GM12891 (cell line): ENCODE results near the gene SYNE2.

ENCODE experiments used
- PAX5 ChIP-seq: IDR thresholded peaks from 2 replicates; pipeline ENCODE4 v1.6.1; 2011; ENCODE audit warnings: low read length, moderate library complexity, mild to moderate bottlenecking; ENCODE audit not compliant: insufficient read depth, severe bottlenecking
- POLR2A ChIP-seq: IDR thresholded peaks from 2 replicates; pipeline ENCODE4 v1.6.1; 2011; ENCODE audit warnings: low read depth, low read length, control low read depth
- POLR2AphosphoS5 ChIP-seq: IDR thresholded peaks from 2 replicates; pipeline ENCODE4 v1.6.1; 2011; ENCODE audit warnings: low read depth, low read length, control low read depth
- POU2F2 ChIP-seq: IDR thresholded peaks from 2 replicates; pipeline ENCODE4 v1.6.1; 2011; ENCODE audit warnings: low read depth, mild to moderate bottlenecking, control low read depth, low read length, moderate library complexity
- SPI1 ChIP-seq: IDR thresholded peaks from 2 replicates; pipeline ENCODE4 v1.6.1; 2011; ENCODE audit warnings: low read depth, low read length, control low read depth
- TAF1 ChIP-seq: IDR thresholded peaks from 2 replicates; pipeline ENCODE4 v1.6.1; 2011; ENCODE audit warnings: low read depth, low read length, control low read depth

GRCh38 chr14:64217834-64218233 is 365.0 kb downstream of the SYNE2 start:
- TF ChIP-seq POLR2AphosphoS5 (no peak), POLR2A (no peak), TAF1 (no peak), SPI1 (no peak), POU2F2 (no peak), PAX5 (no peak)
